Measurements from ENCODE around the gene FKBP8. TPM values are rescaled to one million over a fixed set of nuclear protein-coding genes. Genes with fewer than 3 reads are reported as not detected.

FKBP8 gene
- total and polyA plus RNA-seq, 2 of the 4 experiments (the other 2 are of a cell fraction): 153 to 289 TPM

DNA sequence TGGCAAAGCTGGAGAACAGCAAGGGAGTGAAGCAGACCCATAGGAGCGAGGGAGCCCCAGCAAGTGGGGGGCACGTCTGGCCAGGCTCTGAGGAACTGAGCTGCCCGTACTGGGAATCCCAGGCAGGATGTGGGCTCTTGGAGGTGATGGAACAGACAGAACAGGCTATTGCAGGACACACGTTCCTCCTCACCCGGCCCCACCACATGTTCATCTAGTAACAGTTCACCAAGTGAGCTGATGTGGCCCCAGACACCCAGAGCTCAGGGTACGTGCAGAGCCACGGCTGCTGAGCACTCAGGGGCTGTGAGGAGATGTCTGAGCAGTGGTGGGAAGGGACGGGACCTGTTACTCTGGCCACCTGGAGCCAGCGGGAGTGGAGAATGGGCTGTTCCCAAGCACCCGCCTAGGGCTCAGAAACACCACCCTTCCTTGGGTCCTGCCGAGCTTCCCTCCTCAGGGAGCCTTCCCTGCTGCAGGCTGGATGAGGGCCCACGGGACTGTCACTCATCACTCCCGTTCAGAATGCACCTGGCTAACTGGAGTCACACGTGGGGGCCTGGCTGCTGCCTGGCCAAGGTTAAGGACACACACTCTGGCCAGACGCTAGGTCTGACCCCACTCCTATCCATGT, 39.9 kb downstream of the FKBP8 start:
- H4K20me1 ChIP-seq (ENCODE audit: insufficient read depth, low read length): peaks cover 100% of the 10 kb centered on the region
- no TSS peak for BruUV-seq (replicated peaks)
- intact Hi-C loops (cut with micrococcal nuclease): no loop called here
- in situ Hi-C loops (cut with MboI; ENCODE audit: low sequenced_read_pairs): no loop called here
- H3K14ac ChIP-seq (replicated peaks; ENCODE audit: low read depth, low read length): no peak overlapping the region
- H3K4ac ChIP-seq (ENCODE audit: low read depth, low read length): no peak overlapping the region
- H4K91ac ChIP-seq (ENCODE audit: insufficient read depth, low read depth, low read length): no peak overlapping the region
- H3K56ac ChIP-seq (ENCODE audit: extremely low read depth, insufficient read depth, low read length): no peak overlapping the region
- no peak overlapping the region for H2AK5ac ChIP-seq (ENCODE audit: low read depth, low read length)
- H3K27me3 ChIP-seq (ENCODE audit: control insufficient read depth, insufficient read depth, low read length): no peaks in the 10 kb centered on the region
- H3K4me1 ChIP-seq (ENCODE audit: control insufficient read depth, insufficient read depth, low read length): peaks cover 29% of the 10 kb centered on the region
- peak overlapping the region; percentile 69; the same call in 1 of the 2 replicates for H3K23ac ChIP-seq (ENCODE audit: low read depth, low read length)
- H2BK5ac ChIP-seq (ENCODE audit: low read depth, low read length, poor library complexity, severe bottlenecking): no peak overlapping the region
- no peak overlapping the region for H3K4me3 ChIP-seq (ENCODE audit: insufficient read depth, low read depth, low read length)
- TF ChIP-seq MAZ (IDR thresholded peaks at IDR 0.05; ENCODE audit: borderline replicate concordance, low read depth, low read length) (no peak), BHLHE40 (IDR thresholded peaks at IDR 0.05; ENCODE audit: low read depth, low read length) (no peak), SMC3 (IDR thresholded peaks at IDR 0.05; ENCODE audit: low read depth, low read length) (no peak), MXI1 (IDR thresholded peaks at IDR 0.05; ENCODE audit: borderline replicate concordance, low read depth, low read length) (no peak), CHD1 (IDR thresholded peaks at IDR 0.05; ENCODE audit: low read depth, low read length) (no peak), CEBPB (IDR thresholded peaks at IDR 0.05; ENCODE audit: low read depth, low read length) (no peak), POLR2A (IDR thresholded peaks at IDR 0.05; ENCODE audit: low read depth, low read length) (no peak)
- dilution Hi-C loops (cut with HindIII; ENCODE audit: low sequenced_read_pairs, unreplicated experiment): no loop called here
- DNase-seq: no peak
- no peak overlapping the region for H4K8ac ChIP-seq (ENCODE audit: low read depth in 2 of 2, low read length in 2 of 2)
- 80% methylated on average over 8 of the region's 15 CpGs; no CpG with 5 or more reads in 1 of the 2 experiments for WGBS, 2 experiments (ENCODE audit: extremely low coverage in 2 of 2, insufficient read length in 1 of 2)
- H3K36me3 ChIP-seq (ENCODE audit: control insufficient read depth, insufficient read depth, low read length): no peaks in the 10 kb centered on the region
- ATAC-seq (ENCODE audit: low read depth): no peak
- no peak overlapping the region for H2BK20ac ChIP-seq (ENCODE audit: low read depth, low read length)
- ChIA-PET CTCF (no interaction called here), POLR2A (ENCODE audit: unreplicated experiment) (interaction anchor here (0.6 kb wide), 1 partner anchor 161 kb away, joined by 3 read pairs; no protein-coding TSS in a partner anchor)
- H3K9me1 ChIP-seq (ENCODE audit: insufficient read depth, low read length): peaks cover 57% of the 10 kb centered on the region
- H4K5ac ChIP-seq (ENCODE audit: low read depth, low read length): no peak overlapping the region
- H2BK15ac ChIP-seq (ENCODE audit: low read depth, low read length): no peak overlapping the region
- no peak overlapping the region for H3K27ac ChIP-seq (ENCODE audit: insufficient read depth, low read length)
- H2AFZ ChIP-seq (replicated peaks; ENCODE audit: low read length, poor library complexity): no peak overlapping the region
- H3K79me1 ChIP-seq (ENCODE audit: low read depth in 1 of 2, low read length in 2 of 2): peaks cover 10 to 100% of the 10 kb centered on the region in 2 experiments
- H3K9me3 ChIP-seq (ENCODE audit: control insufficient read depth, insufficient read depth, low read length): no peaks in the 10 kb centered on the region
- no peak overlapping the region for H3K18ac ChIP-seq (ENCODE audit: low read depth, low read length)
- no peak overlapping the region for H2AK9ac ChIP-seq (replicated peaks; ENCODE audit: low read depth, low read length, poor library complexity)
- H2BK120ac ChIP-seq (ENCODE audit: low read depth, low read length): no peak overlapping the region
- no peak overlapping the region for H3K9ac ChIP-seq (ENCODE audit: low read depth, low read length)
- H3K4me2 ChIP-seq (ENCODE audit: low read depth, low read length): no peak overlapping the region

All from IMR-90 (cell line).